ENCODE results near the gene TM4SF18.

Gene TM4SF18

GRCh38 chr3:149373235-149374125 is 40.0 kb upstream of the TM4SF18 start:
- ATAC-seq: no peak
- no peak for TF ChIP-seq SNAI2 (CRISPR knock-in tag; IDR thresholded peaks at IDR 0.05)
- TF ChIP-seq, protein P1, sequence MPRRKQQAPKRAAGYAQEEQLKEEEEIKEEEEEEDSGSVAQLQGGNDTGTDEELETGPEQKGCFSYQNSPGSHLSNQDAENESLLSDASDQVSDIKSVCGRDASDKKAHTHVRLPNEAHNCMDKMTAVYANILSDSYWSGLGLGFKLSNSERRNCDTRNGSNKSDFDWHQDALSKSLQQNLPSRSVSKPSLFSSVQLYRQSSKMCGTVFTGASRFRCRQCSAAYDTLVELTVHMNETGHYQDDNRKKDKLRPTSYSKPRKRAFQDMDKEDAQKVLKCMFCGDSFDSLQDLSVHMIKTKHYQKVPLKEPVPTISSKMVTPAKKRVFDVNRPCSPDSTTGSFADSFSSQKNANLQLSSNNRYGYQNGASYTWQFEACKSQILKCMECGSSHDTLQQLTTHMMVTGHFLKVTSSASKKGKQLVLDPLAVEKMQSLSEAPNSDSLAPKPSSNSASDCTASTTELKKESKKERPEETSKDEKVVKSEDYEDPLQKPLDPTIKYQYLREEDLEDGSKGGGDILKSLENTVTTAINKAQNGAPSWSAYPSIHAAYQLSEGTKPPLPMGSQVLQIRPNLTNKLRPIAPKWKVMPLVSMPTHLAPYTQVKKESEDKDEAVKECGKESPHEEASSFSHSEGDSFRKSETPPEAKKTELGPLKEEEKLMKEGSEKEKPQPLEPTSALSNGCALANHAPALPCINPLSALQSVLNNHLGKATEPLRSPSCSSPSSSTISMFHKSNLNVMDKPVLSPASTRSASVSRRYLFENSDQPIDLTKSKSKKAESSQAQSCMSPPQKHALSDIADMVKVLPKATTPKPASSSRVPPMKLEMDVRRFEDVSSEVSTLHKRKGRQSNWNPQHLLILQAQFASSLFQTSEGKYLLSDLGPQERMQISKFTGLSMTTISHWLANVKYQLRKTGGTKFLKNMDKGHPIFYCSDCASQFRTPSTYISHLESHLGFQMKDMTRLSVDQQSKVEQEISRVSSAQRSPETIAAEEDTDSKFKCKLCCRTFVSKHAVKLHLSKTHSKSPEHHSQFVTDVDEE (CRISPR knock-in tag; IDR thresholded peaks at IDR 0.05): no peak
- no peak for TF ChIP-seq OSR1 (CRISPR knock-in tag; IDR thresholded peaks at IDR 0.05)
- no peak for TF ChIP-seq ESRRG (CRISPR knock-in tag; IDR thresholded peaks at IDR 0.05)
- TF ChIP-seq ZNF8 (CRISPR knock-in tag; IDR thresholded peaks at IDR 0.05): no peak
- TF ChIP-seq ISL1 (CRISPR knock-in tag; IDR thresholded peaks at IDR 0.05): no peak
- TF ChIP-seq, protein P2, sequence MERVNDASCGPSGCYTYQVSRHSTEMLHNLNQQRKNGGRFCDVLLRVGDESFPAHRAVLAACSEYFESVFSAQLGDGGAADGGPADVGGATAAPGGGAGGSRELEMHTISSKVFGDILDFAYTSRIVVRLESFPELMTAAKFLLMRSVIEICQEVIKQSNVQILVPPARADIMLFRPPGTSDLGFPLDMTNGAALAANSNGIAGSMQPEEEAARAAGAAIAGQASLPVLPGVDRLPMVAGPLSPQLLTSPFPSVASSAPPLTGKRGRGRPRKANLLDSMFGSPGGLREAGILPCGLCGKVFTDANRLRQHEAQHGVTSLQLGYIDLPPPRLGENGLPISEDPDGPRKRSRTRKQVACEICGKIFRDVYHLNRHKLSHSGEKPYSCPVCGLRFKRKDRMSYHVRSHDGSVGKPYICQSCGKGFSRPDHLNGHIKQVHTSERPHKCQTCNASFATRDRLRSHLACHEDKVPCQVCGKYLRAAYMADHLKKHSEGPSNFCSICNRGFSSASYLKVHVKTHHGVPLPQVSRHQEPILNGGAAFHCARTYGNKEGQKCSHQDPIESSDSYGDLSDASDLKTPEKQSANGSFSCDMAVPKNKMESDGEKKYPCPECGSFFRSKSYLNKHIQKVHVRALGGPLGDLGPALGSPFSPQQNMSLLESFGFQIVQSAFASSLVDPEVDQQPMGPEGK (CRISPR knock-in tag; IDR thresholded peaks at IDR 0.05; ENCODE audit: borderline replicate concordance): no peak
- TF ChIP-seq, protein P3, sequence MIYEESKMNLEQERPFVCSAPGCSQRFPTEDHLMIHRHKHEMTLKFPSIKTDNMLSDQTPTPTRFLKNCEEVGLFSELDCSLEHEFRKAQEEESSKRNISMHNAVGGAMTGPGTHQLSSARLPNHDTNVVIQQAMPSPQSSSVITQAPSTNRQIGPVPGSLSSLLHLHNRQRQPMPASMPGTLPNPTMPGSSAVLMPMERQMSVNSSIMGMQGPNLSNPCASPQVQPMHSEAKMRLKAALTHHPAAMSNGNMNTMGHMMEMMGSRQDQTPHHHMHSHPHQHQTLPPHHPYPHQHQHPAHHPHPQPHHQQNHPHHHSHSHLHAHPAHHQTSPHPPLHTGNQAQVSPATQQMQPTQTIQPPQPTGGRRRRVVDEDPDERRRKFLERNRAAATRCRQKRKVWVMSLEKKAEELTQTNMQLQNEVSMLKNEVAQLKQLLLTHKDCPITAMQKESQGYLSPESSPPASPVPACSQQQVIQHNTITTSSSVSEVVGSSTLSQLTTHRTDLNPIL (CRISPR knock-in tag; IDR thresholded peaks at IDR 0.05; ENCODE audit: low read depth): no peak
- TF ChIP-seq ZFP3 (CRISPR knock-in tag; IDR thresholded peaks at IDR 0.05): no peak
- TF ChIP-seq ZC3H10 (CRISPR knock-in tag; IDR thresholded peaks at IDR 0.05): no peak
- no peak for TF ChIP-seq GLIS3 (CRISPR knock-in tag; IDR thresholded peaks at IDR 0.05)
- no peak for TF ChIP-seq BACH2 (CRISPR knock-in tag; IDR thresholded peaks at IDR 0.05; ENCODE audit: borderline replicate concordance)
- TF ChIP-seq TOX (CRISPR knock-in tag; IDR thresholded peaks at IDR 0.05; ENCODE audit: borderline replicate concordance): no peak

GRCh38 chr3:149371723-149372114 is 38.3 kb upstream of the TM4SF18 start:
- ATAC-seq: no peak
- no peak for TF ChIP-seq ESRRG (CRISPR knock-in tag; IDR thresholded peaks at IDR 0.05)
- no peak for TF ChIP-seq TOX (CRISPR knock-in tag; IDR thresholded peaks at IDR 0.05; ENCODE audit: borderline replicate concordance)
- TF ChIP-seq ZFP30 (CRISPR knock-in tag; IDR thresholded peaks at IDR 0.05): no peak
- TF ChIP-seq, protein P1 (CRISPR knock-in tag; IDR thresholded peaks at IDR 0.05): no peak
- no peak for TF ChIP-seq ZC3H10 (CRISPR knock-in tag; IDR thresholded peaks at IDR 0.05)
- no peak for TF ChIP-seq ZNF70 (CRISPR knock-in tag; IDR thresholded peaks at IDR 0.05)
- no peak for TF ChIP-seq SNAI2 (CRISPR knock-in tag; IDR thresholded peaks at IDR 0.05)
- no peak for TF ChIP-seq BACH2 (CRISPR knock-in tag; IDR thresholded peaks at IDR 0.05; ENCODE audit: borderline replicate concordance)
- TF ChIP-seq ZNF8 (CRISPR knock-in tag; IDR thresholded peaks at IDR 0.05): no peak
- TF ChIP-seq, protein P3 (CRISPR knock-in tag; IDR thresholded peaks at IDR 0.05; ENCODE audit: low read depth): no peak
- TF ChIP-seq ARNTL (CRISPR knock-in tag; IDR thresholded peaks at IDR 0.05; ENCODE audit: borderline replicate concordance, low read depth): no peak
- TF ChIP-seq, protein P4, sequence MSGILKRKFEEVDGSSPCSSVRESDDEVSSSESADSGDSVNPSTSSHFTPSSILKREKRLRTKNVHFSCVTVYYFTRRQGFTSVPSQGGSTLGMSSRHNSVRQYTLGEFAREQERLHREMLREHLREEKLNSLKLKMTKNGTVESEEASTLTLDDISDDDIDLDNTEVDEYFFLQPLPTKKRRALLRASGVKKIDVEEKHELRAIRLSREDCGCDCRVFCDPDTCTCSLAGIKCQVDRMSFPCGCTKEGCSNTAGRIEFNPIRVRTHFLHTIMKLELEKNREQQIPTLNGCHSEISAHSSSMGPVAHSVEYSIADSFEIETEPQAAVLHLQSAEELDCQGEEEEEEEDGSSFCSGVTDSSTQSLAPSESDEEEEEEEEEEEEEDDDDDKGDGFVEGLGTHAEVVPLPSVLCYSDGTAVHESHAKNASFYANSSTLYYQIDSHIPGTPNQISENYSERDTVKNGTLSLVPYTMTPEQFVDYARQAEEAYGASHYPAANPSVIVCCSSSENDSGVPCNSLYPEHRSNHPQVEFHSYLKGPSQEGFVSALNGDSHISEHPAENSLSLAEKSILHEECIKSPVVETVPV (CRISPR knock-in tag; IDR thresholded peaks at IDR 0.05): no peak
- no peak for TF ChIP-seq OSR1 (CRISPR knock-in tag; IDR thresholded peaks at IDR 0.05)
